Chondrocyte (in vitro differentiated cells): ENCODE measurements around the gene SZRD1. TPM values are rescaled to one million over a fixed set of nuclear protein-coding genes. Genes with fewer than 3 reads are reported as not detected.
"Not testable (repeated sequence)": the region's sequence is repeated elsewhere in the genome, so short reads cannot be mapped to it uniquely, and the experiment has no call there.

Source experiments
- DNase-seq: peaks from one replicate; pipeline ENCODE4 v3.0.0; 2021; ENCODE audit warnings: mixed read lengths, low spot score
- H3K27ac Mint-ChIP-seq: one replicate; pipeline ENCODE4 v1.8.0; 2021; ENCODE audit warnings: mild to moderate bottlenecking, moderate library complexity, mixed read lengths; ENCODE audit not compliant: unreplicated experiment
- H3K27me3 Mint-ChIP-seq: 2 replicates; pipeline ENCODE4 v1.8.0; 2021; ENCODE audit warnings: low read depth, mixed read lengths
- H3K36me3 Mint-ChIP-seq: 2 replicates; pipeline ENCODE4 v1.8.0; 2021; ENCODE audit warnings: low read depth, mixed read lengths
- H3K4me1 Mint-ChIP-seq: 2 replicates; pipeline ENCODE4 v1.8.0; 2021; ENCODE audit warnings: low read depth, mild to moderate bottlenecking, mixed read lengths
- H3K4me3 Mint-ChIP-seq: one replicate; pipeline ENCODE4 v1.8.0; 2021; ENCODE audit warnings: mild to moderate bottlenecking, moderate library complexity, mixed read lengths; ENCODE audit not compliant: unreplicated experiment
- H3K9me3 Mint-ChIP-seq: 2 replicates; pipeline ENCODE4 v1.8.0; 2021; ENCODE audit warnings: low read depth, mixed read lengths
- CTCF ChIP-seq: fragments of 200-600 bp; sonication (generic); IDR thresholded peaks from 2 replicates; pipeline ENCODE4 v1.5.0; 2021; ENCODE audit warnings: antibody characterized with exemption, mild to moderate bottlenecking, moderate library complexity
- total RNA-seq: library from RNA; stranded (reverse); gene quantifications from 3 replicates; pipeline ENCODE4 v1.2.1, GENCODE V29; 2021

SZRD1 gene
- total RNA-seq, 1 donor from 2014 or later = 113 TPM

GRCh38 chr1:16352842-16353535 is 14.1 kb upstream of the SZRD1 start:
- Mint-ChIP-seq H3K27me3 (no peaks in the 10 kb centered on the region), H3K9me3 (no peaks in the 10 kb centered on the region), H3K36me3 (no peaks in the 10 kb centered on the region), H3K4me1 (peaks cover 38% of the 10 kb centered on the region), H3K4me3 (peak overlapping the region; percentile 94), H3K27ac (peak overlapping the region; percentile 88)
- TF ChIP-seq CTCF = no peak
- DNase-seq = no peak

GRCh38 chr1:16354619-16355018 is 12.4 kb upstream of the SZRD1 start:
- Mint-ChIP-seq H3K9me3 (no peaks in the 10 kb centered on the region), H3K27me3 (no peaks in the 10 kb centered on the region), H3K4me3 (no peak overlapping the region), H3K36me3 (no peaks in the 10 kb centered on the region), H3K27ac (no peak overlapping the region), H3K4me1 (peaks cover 23% of the 10 kb centered on the region)
- DNase-seq = no peak
- no peak for TF ChIP-seq CTCF

DNA sequence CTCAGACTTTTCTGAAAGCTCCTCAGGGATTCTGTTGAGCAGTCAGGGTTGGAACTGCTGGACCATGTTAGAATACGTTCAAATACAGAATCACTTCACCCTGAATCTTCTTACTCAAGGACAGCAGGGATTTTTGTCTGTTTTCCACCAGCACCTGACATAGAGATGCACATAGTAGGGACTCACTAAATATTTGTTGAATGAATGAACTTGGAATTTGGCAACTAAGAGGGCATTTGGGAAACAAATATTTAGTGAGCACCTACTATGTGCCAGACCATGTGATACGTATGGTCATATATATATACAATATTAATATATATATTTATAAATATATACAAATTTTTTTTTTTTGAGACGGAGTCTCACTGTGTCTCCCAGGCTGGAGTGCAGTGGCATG is 10.2 kb upstream of the SZRD1 start:
- no peak for TF ChIP-seq CTCF
- Mint-ChIP-seq H3K36me3 (no peaks in the 10 kb centered on the region), H3K27ac (no peak overlapping the region), H3K4me3 (no peak overlapping the region), H3K27me3 (no peaks in the 10 kb centered on the region), H3K4me1 (peaks cover 7% of the 10 kb centered on the region), H3K9me3 (no peaks in the 10 kb centered on the region)
- no peak for DNase-seq

DNA sequence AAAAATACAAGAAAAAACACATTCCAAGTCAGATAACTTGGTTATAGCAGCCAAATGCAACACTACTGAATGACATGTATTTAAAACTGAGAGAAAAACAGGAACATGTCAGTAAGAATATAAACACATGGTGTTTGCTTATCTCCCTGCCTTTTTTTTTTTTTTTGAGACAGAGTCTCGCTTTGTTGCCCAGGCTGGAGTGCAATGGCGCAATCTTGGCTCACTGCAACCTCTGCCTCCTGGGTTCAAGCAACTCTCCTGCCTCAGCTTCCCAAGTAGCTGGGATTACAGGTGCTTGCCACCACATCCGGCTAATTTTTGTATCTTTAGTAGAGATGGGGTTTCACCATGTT is 1.9 kb upstream of the SZRD1 start:
- not testable (repeated sequence) for H3K36me3 Mint-ChIP-seq, DNase-seq, H3K9me3 Mint-ChIP-seq, H3K27me3 Mint-ChIP-seq, H3K4me3 Mint-ChIP-seq
- H3K27ac Mint-ChIP-seq = peak overlapping the region; percentile 17
- peaks cover 26% of the 10 kb centered on the region for H3K4me1 Mint-ChIP-seq

DNA sequence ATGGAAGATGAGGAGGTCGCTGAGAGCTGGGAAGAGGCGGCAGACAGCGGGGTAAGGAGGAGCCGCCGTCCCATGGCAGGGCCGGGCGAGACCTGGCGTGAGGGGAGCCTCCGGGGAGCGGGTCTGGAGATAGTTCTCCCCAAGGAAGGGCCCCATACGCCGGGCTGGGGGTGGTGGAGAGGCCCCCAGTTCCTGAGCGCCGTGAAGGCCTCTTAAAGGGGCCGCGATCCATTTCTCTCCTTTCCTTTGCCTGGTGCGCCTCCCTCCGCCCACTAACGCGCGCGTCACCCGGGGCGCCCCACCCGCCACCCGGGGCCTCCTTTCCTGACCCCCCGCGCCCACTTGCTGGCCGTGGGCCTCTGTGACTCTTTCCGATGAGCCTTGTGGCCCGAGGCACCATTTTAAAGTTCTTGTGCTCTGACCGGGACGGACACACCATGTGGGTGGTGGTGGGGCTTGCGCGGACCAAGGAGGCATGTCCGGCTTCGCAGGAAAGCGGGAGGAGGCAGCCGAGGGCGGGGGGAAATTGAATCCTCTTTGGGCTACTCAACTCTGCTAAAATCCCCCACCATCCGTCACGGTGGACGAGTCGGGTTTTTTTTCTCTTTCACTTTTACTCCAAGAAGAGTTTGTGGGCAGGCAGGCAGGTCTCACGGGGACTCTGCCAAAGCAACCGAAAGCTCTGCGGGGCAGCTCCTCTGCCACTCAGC is 371 bp downstream of the SZRD1 start:
- no peaks in the 10 kb centered on the region for H3K9me3 Mint-ChIP-seq
- peak overlapping the region; percentile 95 for H3K4me3 Mint-ChIP-seq
- TF ChIP-seq CTCF = peak; percentile 56
- DNase-seq = peak; percentile 91
- H3K27me3 Mint-ChIP-seq = no peaks in the 10 kb centered on the region
- no peaks in the 10 kb centered on the region for H3K36me3 Mint-ChIP-seq
- peaks cover 40% of the 10 kb centered on the region for H3K4me1 Mint-ChIP-seq
- peak overlapping the region; percentile 99 for H3K27ac Mint-ChIP-seq
